ENCODE data around the gene ZIC5.

Gene ZIC5

GRCh38 chr13:99987154-99988019, 15.8 kb upstream of the ZIC5 start:
- no peak for DNase-seq

DNA sequence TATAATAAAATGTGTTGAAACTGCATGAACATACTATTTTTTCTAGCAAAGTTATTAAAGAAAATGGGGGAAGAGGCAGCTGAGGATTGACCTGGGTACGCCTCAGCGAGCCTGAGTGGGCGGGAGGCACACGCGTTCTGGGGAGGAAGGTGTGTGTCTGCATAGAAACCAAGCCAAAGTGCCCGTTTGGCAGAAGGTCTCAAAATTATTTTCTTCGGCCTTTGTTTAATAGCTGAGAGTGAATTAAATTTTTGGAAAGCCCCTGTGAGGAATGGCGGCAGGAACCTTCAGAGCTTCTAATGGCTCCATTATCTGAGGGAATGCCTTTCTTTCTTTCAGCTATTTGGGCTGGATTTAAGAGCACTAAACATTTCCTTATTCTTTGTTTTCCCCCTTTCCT, 15.2 kb upstream of the ZIC5 start:
- no peak for DNase-seq

DNA sequence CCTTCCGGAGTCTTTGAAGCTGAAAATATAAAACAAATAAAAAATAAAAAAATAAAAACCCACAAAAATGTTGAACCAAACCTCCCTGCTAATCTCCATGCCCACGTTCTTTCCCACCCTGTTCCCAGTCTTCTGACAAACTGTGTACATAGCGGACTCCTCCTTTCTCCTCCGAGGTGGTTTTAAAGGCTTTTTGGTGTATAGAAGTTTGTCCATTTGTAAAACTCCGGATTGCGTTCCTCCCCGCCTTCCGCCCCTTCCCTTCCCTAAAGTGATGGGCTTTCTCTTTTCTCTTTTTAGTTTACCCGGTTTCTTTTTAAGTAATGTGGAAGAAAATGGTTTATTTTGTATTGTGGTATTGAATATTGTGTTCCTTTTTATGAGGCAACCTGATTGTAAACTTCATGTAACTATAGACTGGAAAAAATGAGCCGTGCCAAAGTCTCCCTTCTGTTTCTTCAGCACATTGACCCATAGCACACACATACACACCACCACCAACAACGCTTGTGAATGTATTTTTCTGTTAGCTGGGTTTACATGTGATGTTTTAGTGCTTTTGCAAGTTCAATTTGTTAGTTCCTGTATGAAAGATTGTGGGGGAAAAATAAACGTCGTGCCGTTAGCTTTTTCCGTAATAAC, 14.4 kb upstream of the ZIC5 start:
- no peak for DNase-seq

DNA sequence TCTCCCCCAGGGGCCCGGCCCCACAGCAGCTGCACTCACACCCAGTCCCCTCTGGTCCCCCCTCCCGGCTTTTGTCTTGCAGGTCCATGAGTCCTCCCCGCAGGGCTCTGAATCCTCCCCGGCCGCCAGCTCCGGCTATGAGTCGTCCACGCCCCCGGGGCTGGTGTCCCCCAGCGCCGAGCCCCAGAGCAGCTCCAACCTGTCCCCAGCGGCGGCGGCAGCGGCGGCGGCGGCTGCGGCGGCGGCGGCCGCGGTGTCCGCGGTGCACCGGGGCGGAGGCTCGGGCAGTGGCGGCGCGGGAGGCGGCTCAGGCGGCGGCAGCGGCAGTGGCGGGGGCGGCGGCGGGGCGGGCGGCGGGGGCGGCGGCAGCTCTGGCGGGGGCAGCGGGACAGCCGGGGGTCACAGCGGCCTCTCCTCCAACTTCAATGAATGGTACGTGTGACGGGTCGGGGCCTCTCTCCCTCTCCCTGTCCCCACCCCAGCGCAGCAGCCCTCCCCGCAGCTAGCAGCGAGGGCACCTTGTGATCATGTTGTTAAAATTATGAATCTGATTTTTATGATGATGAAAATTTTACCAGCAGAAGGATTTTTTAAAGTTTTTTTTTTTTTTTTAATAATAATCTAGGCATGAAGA, 13.8 kb upstream of the ZIC5 start:
- DNase-seq = peak; percentile 37

- DNase-seq = peak; percentile 34
These were observed 13.1 kb upstream of the ZIC5 start for GRCh38 chr13:99984461-99985240.

- no peak for DNase-seq
These were observed 12.2 kb upstream of the ZIC5 start for GRCh38 chr13:99983499-99984401.

GRCh38 chr13:99982731-99983498, 11.3 kb upstream of the ZIC5 start:
- peak; percentile 26 for DNase-seq

DNA sequence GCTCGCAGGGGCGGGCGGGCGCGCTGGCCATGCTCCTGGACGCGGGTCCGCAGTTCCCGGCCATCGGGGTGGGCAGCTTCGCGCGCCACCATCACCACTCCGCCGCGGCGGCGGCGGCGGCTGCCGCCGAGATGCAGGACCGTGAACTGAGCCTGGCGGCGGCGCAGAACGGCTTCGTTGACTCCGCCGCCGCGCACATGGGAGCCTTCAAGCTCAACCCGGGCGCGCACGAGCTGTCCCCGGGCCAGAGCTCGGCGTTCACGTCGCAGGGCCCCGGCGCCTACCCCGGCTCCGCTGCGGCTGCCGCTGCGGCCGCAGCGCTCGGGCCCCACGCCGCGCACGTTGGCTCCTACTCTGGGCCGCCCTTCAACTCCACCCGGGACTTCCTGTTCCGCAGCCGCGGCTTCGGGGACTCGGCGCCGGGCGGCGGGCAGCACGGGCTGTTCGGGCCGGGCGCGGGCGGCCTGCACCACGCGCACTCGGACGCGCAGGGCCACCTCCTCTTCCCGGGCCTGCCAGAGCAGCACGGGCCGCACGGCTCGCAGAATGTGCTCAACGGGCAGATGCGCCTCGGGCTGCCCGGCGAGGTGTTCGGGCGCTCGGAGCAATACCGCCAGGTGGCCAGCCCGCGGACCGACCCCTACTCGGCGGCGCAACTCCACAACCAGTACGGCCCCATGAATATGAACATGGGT, 10.6 kb upstream of the ZIC5 start:
- peak; percentile 41 for DNase-seq

- DNase-seq = peak; percentile 33
These were observed 10.1 kb upstream of the ZIC5 start, which contains the start of gene ZIC2 for GRCh38 chr13:99981735-99982035. TSS of gene ZIC2 (plus strand) at chr13:99981784. CDS start at chr13:99982065, 281 bp downstream.

DNA sequence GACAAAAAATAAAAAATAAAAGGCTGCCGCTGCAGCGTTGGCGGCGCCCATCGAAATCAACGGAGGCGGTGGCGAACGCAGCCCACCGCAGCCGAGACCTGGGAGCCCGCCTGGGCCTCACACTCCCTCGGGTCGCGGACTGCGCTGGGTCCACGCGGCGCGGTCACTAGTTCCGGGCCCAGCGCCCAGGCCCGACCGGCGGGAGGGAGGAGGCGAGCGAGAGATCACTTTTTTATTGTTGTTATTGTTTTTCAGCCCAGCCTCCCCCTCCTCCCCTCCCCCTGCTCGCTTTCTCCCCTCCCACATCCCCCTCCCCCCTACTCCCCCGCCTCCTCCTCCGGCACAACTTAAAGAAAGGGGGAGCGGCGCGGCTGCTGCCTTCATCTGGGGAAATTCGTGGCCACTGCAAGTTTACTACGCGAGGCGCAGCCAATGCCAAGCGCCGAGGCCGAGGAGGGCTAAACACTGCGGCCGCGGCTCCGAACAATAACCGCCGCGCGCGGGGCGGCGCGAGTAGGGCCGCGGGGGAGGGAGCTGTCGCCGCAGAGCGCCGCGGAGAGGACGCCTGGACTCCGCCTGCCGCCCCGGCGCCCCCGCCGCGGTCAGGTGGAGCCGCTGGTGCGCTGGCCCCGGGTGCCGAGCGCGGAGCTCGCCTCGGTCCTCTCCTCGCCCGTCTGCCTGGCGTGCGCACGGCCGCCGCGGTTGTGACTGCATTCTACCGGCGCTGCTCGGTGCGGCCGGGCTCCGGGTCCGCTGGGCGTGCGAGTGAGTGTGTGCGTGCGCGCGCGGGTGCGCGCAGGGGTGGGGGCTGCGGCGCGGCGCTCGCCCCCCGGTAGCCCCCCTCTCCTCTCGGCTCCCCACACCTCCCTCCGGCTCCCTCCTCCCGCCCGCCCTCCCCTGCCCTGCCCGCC, 9.5 kb upstream of the ZIC5 start:
- peak; percentile 40 for DNase-seq

DNA sequence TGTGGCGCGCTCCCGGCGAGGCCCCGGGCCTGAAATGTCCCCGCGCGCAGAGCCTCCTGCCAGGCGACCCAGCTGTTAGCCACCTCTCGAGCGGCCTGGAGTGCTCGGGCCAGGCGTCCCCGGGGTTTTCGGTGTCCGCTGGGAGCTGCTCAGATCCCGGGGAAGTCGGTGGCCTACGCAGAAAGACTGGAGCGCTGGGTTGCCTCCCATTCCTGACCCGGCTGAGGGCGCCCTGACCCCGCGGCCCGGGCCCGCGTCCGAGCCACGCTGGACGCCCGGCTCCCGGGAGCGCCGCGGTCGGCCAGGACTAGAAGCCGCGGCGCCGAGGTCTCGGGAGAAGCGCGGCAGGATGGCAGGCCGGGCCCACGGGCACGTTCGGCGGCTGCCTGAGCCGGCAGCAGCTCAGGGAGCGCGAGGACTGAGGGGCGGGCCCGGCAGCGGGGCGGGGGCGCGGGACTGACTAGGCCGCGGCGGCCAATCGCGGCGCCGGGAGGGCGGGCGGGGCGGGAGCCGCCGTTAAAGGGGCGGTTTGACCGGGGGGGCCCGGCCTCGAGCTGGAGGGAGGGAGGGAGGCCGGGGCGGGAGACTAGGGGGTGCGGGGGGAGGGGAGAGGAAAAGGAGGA, 8.7 kb upstream of the ZIC5 start:
- DNase-seq = peak; percentile 75

DNA sequence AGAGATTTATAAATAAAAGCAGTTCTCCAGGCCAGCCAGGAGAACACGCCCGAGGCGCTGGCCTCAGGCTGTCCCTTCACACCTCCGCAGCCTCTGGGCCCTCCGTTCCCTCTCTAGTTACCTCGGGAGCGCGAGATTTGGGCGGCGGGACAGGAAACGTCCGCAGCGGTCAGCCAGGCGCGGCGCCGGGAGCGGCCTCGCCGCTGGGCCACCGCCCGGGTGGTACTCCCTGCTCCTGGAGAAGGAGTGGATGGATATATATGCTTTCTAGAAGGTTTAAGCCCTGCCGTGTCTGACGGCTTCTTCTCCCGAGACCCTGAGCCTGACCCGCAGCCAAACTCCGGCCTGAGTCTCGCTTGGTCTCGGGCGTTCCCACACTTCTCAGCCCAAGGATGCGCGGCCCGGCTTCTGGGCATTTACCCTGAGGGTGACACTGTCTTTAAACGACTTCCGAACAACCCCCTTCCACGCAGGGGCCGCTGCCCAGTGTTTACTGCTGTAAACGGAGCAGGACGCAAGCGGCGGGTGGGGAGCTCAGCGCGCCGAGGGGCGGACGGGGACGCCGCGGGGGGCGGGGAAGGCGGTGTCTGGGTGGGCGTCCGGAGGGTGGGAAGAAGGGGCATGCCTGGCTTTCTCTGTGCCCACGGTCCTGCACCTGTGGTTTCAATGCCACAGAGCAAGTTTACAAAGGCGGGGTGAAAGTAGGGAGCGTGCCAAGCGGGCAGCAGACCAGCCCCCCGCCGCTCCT, 8.1 kb upstream of the ZIC5 start:
- DNase-seq = peak; percentile 33

DNA sequence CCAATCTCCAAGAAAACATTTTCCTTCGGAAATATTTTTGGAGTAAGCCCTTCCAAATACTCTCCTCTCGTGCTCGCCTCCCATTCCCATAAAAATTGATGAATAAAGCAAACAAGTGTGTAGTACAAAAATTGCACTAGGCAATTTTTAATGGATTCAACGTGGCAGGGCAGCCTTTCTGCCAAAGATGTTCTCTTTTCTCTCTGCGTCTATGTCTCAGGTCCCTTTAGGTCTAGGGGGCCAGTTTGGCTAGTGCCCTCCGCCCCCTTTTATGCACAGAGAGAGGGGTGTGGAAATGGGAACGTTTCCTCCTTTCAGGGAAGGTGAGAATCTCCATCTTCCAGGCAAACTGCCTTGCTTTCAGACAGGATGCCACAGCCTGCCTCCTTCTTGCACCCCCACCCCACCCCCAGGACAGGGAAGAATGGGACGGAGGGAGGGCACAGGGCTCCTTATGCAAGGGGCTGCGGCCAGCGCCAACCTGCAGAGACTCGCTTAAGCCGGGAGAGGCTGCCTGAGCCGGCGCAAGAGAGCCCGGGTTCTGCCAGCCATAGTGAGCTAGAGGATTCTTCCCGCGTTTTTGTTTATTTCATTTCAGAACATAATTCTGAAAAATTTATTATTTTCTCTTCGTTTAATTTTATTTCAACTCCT, 7.4 kb upstream of the ZIC5 start:
- no peak for DNase-seq

- DNase-seq = no peak
These were observed 6.6 kb upstream of the ZIC5 start for GRCh38 chr13:99977912-99978798.

DNA sequence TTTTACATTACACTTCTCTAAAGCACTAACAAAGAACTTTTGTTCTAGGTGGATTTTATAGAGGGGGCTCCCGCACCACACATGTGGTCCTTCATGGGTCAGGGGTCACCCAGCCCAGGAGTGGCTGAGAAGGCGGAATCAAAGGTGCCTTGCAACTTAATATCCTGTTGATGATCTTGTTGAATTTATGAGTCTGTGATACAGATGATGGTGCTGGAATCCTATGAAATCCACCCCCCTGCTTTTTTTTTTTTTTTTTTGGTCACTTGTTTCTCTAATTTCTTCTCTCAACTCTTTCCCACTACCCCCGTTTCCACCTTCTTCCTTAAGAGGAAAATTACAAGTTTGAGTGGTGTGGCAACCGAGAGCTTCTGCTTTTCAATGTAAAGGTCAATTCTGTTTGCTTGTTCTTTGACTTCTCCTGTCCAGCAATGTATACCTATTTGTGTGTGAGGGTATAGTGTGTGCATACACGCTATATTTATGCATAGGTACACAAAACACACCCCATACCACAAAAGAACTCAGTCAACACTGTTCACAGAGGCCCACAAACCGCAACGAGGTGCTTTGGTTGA, 5.9 kb upstream of the ZIC5 start:
- DNase-seq = no peak

DNA sequence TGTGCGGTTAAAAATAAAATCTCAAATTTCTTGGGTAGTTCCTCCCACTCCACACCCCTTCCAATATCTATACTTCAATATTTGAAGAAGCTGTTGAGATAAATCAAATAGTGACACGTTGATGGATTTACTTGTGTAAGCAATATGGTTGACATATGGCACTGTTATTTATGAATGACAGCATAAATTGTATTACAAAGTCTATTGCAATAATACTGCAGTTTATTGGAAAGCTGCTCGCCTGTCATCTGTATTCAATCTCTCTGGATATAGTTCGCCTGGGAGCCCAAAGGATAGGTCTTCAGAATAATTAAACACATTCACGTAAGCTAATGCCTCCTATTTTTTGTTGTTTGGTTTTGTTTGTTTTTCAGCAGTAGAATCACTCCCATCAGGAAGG, 5.0 kb upstream of the ZIC5 start:
- DNase-seq = no peak
